K562 (cell line): Measurements from ENCODE around the gene ANKRD13D. TPM values are rescaled to one million over a fixed set of nuclear protein-coding genes. Genes with fewer than 3 reads are reported as not detected.

Experiments
- CCAR2 ChIP-seq: fragments of 200-400 bp; formaldehyde crosslinking; IDR thresholded peaks from 2 replicates; pipeline ENCODE4 v1.6.1; 2017; ENCODE audit warnings: mild to moderate bottlenecking, low read depth, low read length
- CGGBP1 ChIP-seq: fragments of 250-450 bp; sonication (Bioruptor Pico); IDR thresholded peaks from 2 replicates; pipeline ENCODE4 v1.9.0; 2021; ENCODE audit warnings: mild to moderate bottlenecking
- HCFC1 ChIP-seq: IDR thresholded peaks from 2 replicates; pipeline ENCODE4 v1.6.1; 2012; ENCODE audit warnings: low read depth, low read length, improper control_type of control experiment
- LEF1 ChIP-seq: fragments of 450-650 bp; IDR thresholded peaks from 2 replicates; pipeline ENCODE4 v1.6.1; 2016; ENCODE audit warnings: mild to moderate bottlenecking
- MNT ChIP-seq, 2 experiments: fragments of 450-650 bp; conservative IDR thresholded peaks; 2 replicates each; pipeline ENCODE4 v1.6.1; 2017; ENCODE audit warnings: mild to moderate bottlenecking in 2 of 2, moderate library complexity in 2 of 2
- NCOA1 ChIP-seq: fragments of 450-650 bp; IDR thresholded peaks from 2 replicates; pipeline ENCODE4 v1.6.1; 2016; ENCODE audit warnings: low read depth
- NCOR1 ChIP-seq: fragments of 450-650 bp; IDR thresholded peaks from 2 replicates; pipeline ENCODE4 v1.6.1; 2016; ENCODE audit warnings: mild to moderate bottlenecking, moderate library complexity
- NFIX ChIP-seq: fragments of 250-450 bp; sonication (Bioruptor Pico); IDR thresholded peaks from 2 replicates; pipeline ENCODE4 v1.4.0; 2020; ENCODE audit warnings: low read depth, mild to moderate bottlenecking, moderate library complexity
- PML ChIP-seq: IDR thresholded peaks from 2 replicates; pipeline ENCODE4 v1.6.1; 2012; ENCODE audit warnings: low read length, inconsistent platforms
- PPARD ChIP-seq: fragments of 250-450 bp; sonication (Bioruptor Pico); IDR thresholded peaks from 2 replicates; pipeline ENCODE4 v1.8.0; 2022; ENCODE audit warnings: inconsistent platforms, mild to moderate bottlenecking, moderate library complexity
- SIN3B ChIP-seq: fragments of 450-650 bp; IDR thresholded peaks from 2 replicates; pipeline ENCODE4 v1.6.1; 2017; ENCODE audit warnings: low read depth, mild to moderate bottlenecking, moderate library complexity
- SMARCC2 ChIP-seq: fragments of 450-650 bp; IDR thresholded peaks from 2 replicates; pipeline ENCODE4 v1.6.1; 2017; ENCODE audit warnings: antibody characterized with exemption, moderate library complexity, mild to moderate bottlenecking, low read depth
- TAF7 ChIP-seq: fragments of 450-650 bp; IDR thresholded peaks from 2 replicates; pipeline ENCODE4 v1.6.1; 2016; ENCODE audit warnings: missing genetic modification characterization, missing compliant biosample characterization
- ZFX ChIP-seq: sonication (generic); formaldehyde crosslinking; IDR thresholded peaks from 2 replicates; pipeline ENCODE4 v1.8.0; 2022; ENCODE audit warnings: mild to moderate bottlenecking, missing genetic modification reagents, moderate library complexity
- ZNF184 ChIP-seq: sonication (generic); formaldehyde crosslinking; IDR thresholded peaks from 2 replicates; pipeline ENCODE4 v1.5.0; 2020; ENCODE audit warnings: missing genetic modification reagents
- ZNF212 ChIP-seq: fragments of 450-650 bp; formaldehyde crosslinking; IDR thresholded peaks from 2 replicates; pipeline ENCODE4 v1.4.0; 2020; ENCODE audit warnings: mild to moderate bottlenecking
- ZNF395 ChIP-seq: fragments of 200-800 bp; sonication (Bioruptor generic); IDR thresholded peaks from 2 replicates; pipeline ENCODE4 v1.6.1; 2017; ENCODE audit warnings: missing genetic modification characterization, missing compliant biosample characterization
- ZNF77 ChIP-seq: fragments of 250-450 bp; sonication (Bioruptor Pico); IDR thresholded peaks from 2 replicates; pipeline ENCODE4 v1.5.0; 2020
- polyA plus RNA-seq, 8 experiments: library from polyadenylated mRNA; depleted of rRNA in 4 of 8; stranded (reverse) in 5 of 8; unstranded in 3 of 8; fragments of >200 nt; fragmentation: Nextera tagmentation in 2 of 8; fragmentation: Illumina TruSeq in 1 of 8; extraction: Ambion mirVana in 2 of 8; extraction: Trizol in 1 of 8; gene quantifications; 2 replicates each; pipeline versions ENCODE4 v1.2.1 to v1.2.3, GENCODE V29; 2011 to 2014; ENCODE audit warnings: inconsistent platforms in 1 of 8, missing spikeins in 1 of 8
- total RNA-seq, 7 experiments: library from RNA; depleted of rRNA in 6 of 7; stranded (reverse); fragments of >200 nt in 6 of 7; fragmentation: Illumina TruSeq in 2 of 7; extraction: Trizol in 2 of 7; gene quantifications; 2 replicates each; pipeline versions ENCODE4 v1.2.1 to v1.2.3, GENCODE V29; 2011 to 2021; ENCODE audit warnings: low replicate concordance in 1 of 7
- TF ChIP-seq, protein P1 (sequence below): sonication (generic); formaldehyde crosslinking; IDR thresholded peaks from 2 replicates; pipeline ENCODE4 v1.8.1; 2022; ENCODE audit warnings: missing genetic modification reagents
- TF ChIP-seq, protein P2 (sequence below): IDR thresholded peaks from 3 replicates; pipeline ENCODE4 v1.6.1; 2011; ENCODE audit warnings: borderline replicate concordance, mild to moderate bottlenecking, moderate library complexity; ENCODE audit not compliant: insufficient read length; ENCODE audit errors: extremely low read depth

ANKRD13D gene
- total and polyA plus RNA-seq, 9 of the 15 experiments (the other 6 are each of a cell fraction or from before 2014, with no cell fraction given): 0.94 to 40.9 (median 22.4) TPM

DNA sequence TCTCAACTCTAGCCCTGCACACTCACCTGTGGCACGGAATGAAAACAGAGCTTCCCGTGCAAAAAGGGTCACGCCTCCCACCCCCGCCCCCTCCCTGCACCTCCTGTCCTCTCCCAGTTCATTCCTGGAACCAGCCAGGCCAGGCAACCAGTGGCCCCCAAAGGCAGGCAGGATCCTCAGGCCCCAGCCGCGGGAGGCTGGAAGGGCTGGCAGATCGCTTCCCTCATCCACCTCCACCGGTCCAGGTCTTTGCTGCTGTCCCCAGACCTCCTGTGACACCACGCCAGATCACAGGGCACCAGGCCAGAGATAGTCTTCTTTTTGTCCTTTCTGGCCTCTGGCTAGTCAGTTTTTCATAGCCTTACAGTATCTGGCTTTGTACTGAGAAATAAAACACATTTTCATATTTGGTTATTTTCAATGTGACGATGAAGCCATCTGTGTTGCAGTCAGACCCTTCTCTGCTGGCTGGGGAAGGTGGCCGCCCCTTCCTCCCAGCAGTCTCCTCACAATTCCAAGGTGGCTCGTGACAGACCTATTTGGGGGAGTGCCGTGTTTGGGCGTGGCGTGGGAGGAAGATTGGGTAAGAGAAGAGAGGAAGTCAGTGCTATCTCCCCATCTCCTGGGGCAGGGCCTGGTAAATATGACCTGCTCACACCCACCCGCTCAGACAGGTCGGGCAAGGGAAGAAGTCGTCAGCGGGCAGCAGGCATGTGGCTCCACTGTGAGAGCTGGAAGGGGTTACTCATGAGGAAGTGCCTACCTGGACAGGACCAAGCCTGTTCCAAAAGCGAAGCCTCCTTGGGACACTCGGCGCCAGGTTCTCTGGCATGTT, 23.3 kb downstream of the ANKRD13D start (continued):
- TF ChIP-seq SMARCC2 (peak; percentile 51; the same call in 1 of the 2 replicates), HCFC1 (no peak), ZNF212 (CRISPR knock-in tag) (no peak), NCOA1 (0 out of 2 replicates have a peak, but pooled peaks have one; percentile 15), ZFX (CRISPR knock-in tag) (peak; percentile 59), ZNF77 (CRISPR knock-in tag) (no peak), PPARD (CRISPR knock-in tag) (no peak), TAF7 (tag) (no peak; the same call in 1 of the 2 replicates), NCOR1 (peak; percentile 52), LEF1 (peak; percentile 75), CCAR2 (no peak), MNT (conservative IDR thresholded peaks at IDR 0.05) (peak in 1 of 2 experiments; percentile 74; a peak in 3 of 4 replicates), ZNF184 (CRISPR knock-in tag) (no peak), NFIX (CRISPR knock-in tag) (no peak), PML (no peak; the same call in 1 of the 2 replicates), CGGBP1 (CRISPR knock-in tag) (no peak), ZNF395 (CRISPR knock-in tag) (peak; percentile 22; the same call in 1 of the 2 replicates), SIN3B (no peak)
- TF ChIP-seq, protein P1, sequence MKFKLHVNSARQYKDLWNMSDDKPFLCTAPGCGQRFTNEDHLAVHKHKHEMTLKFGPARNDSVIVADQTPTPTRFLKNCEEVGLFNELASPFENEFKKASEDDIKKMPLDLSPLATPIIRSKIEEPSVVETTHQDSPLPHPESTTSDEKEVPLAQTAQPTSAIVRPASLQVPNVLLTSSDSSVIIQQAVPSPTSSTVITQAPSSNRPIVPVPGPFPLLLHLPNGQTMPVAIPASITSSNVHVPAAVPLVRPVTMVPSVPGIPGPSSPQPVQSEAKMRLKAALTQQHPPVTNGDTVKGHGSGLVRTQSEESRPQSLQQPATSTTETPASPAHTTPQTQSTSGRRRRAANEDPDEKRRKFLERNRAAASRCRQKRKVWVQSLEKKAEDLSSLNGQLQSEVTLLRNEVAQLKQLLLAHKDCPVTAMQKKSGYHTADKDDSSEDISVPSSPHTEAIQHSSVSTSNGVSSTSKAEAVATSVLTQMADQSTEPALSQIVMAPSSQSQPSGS (CRISPR knock-in tag): no peak
- TF ChIP-seq, protein P2, sequence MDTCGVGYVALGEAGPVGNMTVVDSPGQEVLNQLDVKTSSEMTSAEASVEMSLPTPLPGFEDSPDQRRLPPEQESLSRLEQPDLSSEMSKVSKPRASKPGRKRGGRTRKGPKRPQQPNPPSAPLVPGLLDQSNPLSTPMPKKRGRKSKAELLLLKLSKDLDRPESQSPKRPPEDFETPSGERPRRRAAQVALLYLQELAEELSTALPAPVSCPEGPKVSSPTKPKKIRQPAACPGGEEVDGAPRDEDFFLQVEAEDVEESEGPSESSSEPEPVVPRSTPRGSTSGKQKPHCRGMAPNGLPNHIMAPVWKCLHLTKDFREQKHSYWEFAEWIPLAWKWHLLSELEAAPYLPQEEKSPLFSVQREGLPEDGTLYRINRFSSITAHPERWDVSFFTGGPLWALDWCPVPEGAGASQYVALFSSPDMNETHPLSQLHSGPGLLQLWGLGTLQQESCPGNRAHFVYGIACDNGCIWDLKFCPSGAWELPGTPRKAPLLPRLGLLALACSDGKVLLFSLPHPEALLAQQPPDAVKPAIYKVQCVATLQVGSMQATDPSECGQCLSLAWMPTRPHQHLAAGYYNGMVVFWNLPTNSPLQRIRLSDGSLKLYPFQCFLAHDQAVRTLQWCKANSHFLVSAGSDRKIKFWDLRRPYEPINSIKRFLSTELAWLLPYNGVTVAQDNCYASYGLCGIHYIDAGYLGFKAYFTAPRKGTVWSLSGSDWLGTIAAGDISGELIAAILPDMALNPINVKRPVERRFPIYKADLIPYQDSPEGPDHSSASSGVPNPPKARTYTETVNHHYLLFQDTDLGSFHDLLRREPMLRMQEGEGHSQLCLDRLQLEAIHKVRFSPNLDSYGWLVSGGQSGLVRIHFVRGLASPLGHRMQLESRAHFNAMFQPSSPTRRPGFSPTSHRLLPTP: no peak
